HEK293 (cell line): ENCODE data around the gene PSMD9.

Experiments
- CTCF ChIA-PET: fragments of 350-600 bp; formaldehyde crosslinking; extraction: SDS; loops from one replicate; lab custom pipeline; 2021; ENCODE audit warnings: antibody characterized with exemption; lab: Yijun Ruan, JAX
- POLR2A ChIA-PET: fragments of 300-600 bp; formaldehyde crosslinking; extraction: SDS; loops from one replicate; lab custom pipeline; 2020; ENCODE audit warnings: antibody characterized with exemption, inconsistent platforms; lab: Yijun Ruan, JAX
- H3K27ac ChIP-seq: fragments of 200-500 bp; sonication (Bioruptor generic); 2 replicates; pipeline ENCODE4 v1.5.1; 2014; ENCODE audit warnings: low read depth, low read length, control low read depth, inconsistent platforms; ENCODE audit errors: extremely low read depth
- H3K36me3 ChIP-seq, 2 experiments: fragments of 200-500 bp in 1 of 2; sonication (Bioruptor generic) in 1 of 2; 1 replicate in 1 of 2; 2 replicates in 1 of 2; pipeline ENCODE4 v1.5.1; 2014 to 2017; ENCODE audit warnings: inconsistent platforms in 2 of 2, low read length in 2 of 2; ENCODE audit not compliant: control insufficient read depth in 2 of 2, insufficient read depth in 1 of 2
- H3K4me1 ChIP-seq: fragments of 200-500 bp; sonication (Bioruptor generic); 2 replicates; pipeline ENCODE4 v1.5.1; 2014; ENCODE audit warnings: mild to moderate bottlenecking, low read length, inconsistent platforms; ENCODE audit not compliant: control insufficient read depth, insufficient read depth
- H3K4me3 ChIP-seq: 2 replicates; pipeline ENCODE4 v1.5.1; 2011; ENCODE audit warnings: low read depth, mild to moderate bottlenecking, control low read depth, low read length, moderate library complexity
- H3K9me3 ChIP-seq: fragments of 200-500 bp; sonication (Bioruptor generic); 2 replicates; pipeline ENCODE4 v1.5.1; 2014; ENCODE audit warnings: low read depth, low read length, inconsistent platforms; ENCODE audit not compliant: control insufficient read depth, insufficient read depth
- GLIS1 ChIP-seq: fragments of 450-650 bp; formaldehyde crosslinking; IDR thresholded peaks from 2 replicates; pipeline ENCODE4 v1.5.1; 2016; ENCODE audit warnings: missing biosample characterization, missing genetic modification characterization
- KLF1 ChIP-seq: fragments of 450-650 bp; formaldehyde crosslinking; IDR thresholded peaks from 2 replicates; pipeline ENCODE4 v1.5.1; 2016; ENCODE audit warnings: missing biosample characterization, missing genetic modification characterization
- KLF8 ChIP-seq: fragments of 450-650 bp; formaldehyde crosslinking; IDR thresholded peaks from 2 replicates; pipeline ENCODE4 v1.5.1; 2016; ENCODE audit warnings: missing biosample characterization, missing genetic modification characterization
- SCRT1 ChIP-seq: fragments of 450-650 bp; formaldehyde crosslinking; IDR thresholded peaks from 2 replicates; pipeline ENCODE4 v1.5.1; 2016; ENCODE audit warnings: missing biosample characterization, missing genetic modification characterization, borderline replicate concordance
- ZFHX2 ChIP-seq: fragments of 450-650 bp; formaldehyde crosslinking; conservative IDR thresholded peaks from 2 replicates; pipeline ENCODE4 v1.5.1; 2016; ENCODE audit warnings: missing biosample characterization, missing genetic modification characterization
- ZNF140 ChIP-seq: fragments of 450-650 bp; formaldehyde crosslinking; IDR thresholded peaks from 2 replicates; pipeline ENCODE4 v1.5.1; 2016; ENCODE audit warnings: missing biosample characterization, missing genetic modification characterization
- ZNF202 ChIP-seq: fragments of 450-650 bp; formaldehyde crosslinking; IDR thresholded peaks from 2 replicates; pipeline ENCODE4 v1.5.1; 2016; ENCODE audit warnings: missing biosample characterization, missing genetic modification characterization, borderline replicate concordance
- ZNF23 ChIP-seq: fragments of 450-650 bp; formaldehyde crosslinking; IDR thresholded peaks from 2 replicates; pipeline ENCODE4 v1.5.1; 2016; ENCODE audit warnings: missing biosample characterization, missing genetic modification characterization, borderline replicate concordance
- ZNF510 ChIP-seq: fragments of 450-650 bp; formaldehyde crosslinking; IDR thresholded peaks from 2 replicates; pipeline ENCODE4 v1.5.1; 2018; ENCODE audit warnings: mild to moderate bottlenecking, missing genetic modification characterization, missing biosample characterization; ENCODE audit not compliant: insufficient replicate concordance
- ZNF521 ChIP-seq: fragments of 450-650 bp; formaldehyde crosslinking; IDR thresholded peaks from 2 replicates; pipeline ENCODE4 v1.5.1; 2017; ENCODE audit warnings: missing biosample characterization, mild to moderate bottlenecking, missing genetic modification characterization
- ZNF544 ChIP-seq: fragments of 450-650 bp; formaldehyde crosslinking; IDR thresholded peaks from 2 replicates; pipeline ENCODE4 v1.5.0; 2017; ENCODE audit warnings: missing biosample characterization, missing genetic modification characterization
- ZNF561 ChIP-seq: fragments of 450-650 bp; IDR thresholded peaks from 2 replicates; pipeline ENCODE4 v1.5.1; 2018; ENCODE audit warnings: missing biosample characterization, missing genetic modification characterization, borderline replicate concordance
- ZNF571 ChIP-seq: fragments of 450-650 bp; formaldehyde crosslinking; IDR thresholded peaks from 2 replicates; pipeline ENCODE4 v1.5.0; 2017; ENCODE audit warnings: missing biosample characterization, missing genetic modification characterization
- ZNF670 ChIP-seq: fragments of 450-650 bp; formaldehyde crosslinking; IDR thresholded peaks from 2 replicates; pipeline ENCODE4 v1.5.1; 2016; ENCODE audit warnings: missing biosample characterization, missing genetic modification characterization, low read depth
- ZNF777 ChIP-seq: fragments of 450-650 bp; formaldehyde crosslinking; IDR thresholded peaks from 2 replicates; pipeline ENCODE4 v1.5.1; 2017; ENCODE audit warnings: missing biosample characterization, missing genetic modification characterization, borderline replicate concordance
- TF ChIP-seq, protein P1 (sequence below): fragments of 450-650 bp; formaldehyde crosslinking; IDR thresholded peaks from 2 replicates; pipeline ENCODE4 v1.5.1; 2016; ENCODE audit warnings: missing biosample characterization, missing genetic modification characterization

PSMD9 gene

DNA sequence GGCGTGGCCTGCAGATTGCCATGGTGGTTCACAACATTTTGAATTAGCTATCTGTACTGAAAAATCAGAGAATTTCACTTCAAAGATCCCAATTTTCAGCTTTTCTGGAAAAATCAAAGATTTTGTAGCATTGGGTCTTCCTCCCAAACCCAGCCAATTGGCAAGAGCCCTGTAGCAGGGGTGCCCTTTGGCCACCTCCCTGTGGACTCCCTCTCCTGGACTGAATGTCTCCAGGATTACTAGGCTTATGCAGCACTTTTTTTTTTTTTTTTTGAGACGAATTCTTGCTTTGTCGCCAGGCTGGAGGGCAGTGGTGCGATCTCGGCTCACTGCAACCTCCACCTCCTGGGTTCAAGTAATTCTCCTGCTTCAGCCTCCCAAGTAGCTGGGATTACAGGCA is 9.7 kb downstream of the PSMD9 start:
- H3K4me1 ChIP-seq = peaks cover 5% of the 10 kb centered on the region; the same call in 1 of the 2 replicates
- ChIA-PET CTCF (interaction anchor here (0.8 to 2.1 kb wide), 3 partner anchors 10 to 104 kb away, joined by 3 to 6 read pairs (median 3); partner anchors contain the start of genes PSMD9 and RHOF), POLR2A (interaction anchor here (0.7 kb wide), 1 partner anchor 138 kb away, joined by 5 read pairs; no protein-coding TSS in a partner anchor)
- H3K4me3 ChIP-seq = no peak overlapping the region
- TF ChIP-seq ZNF510 (tag by site-specific recombination) (no peak), ZNF777 (no peak), ZNF202 (tag by site-specific recombination) (no peak), ZFHX2 (tag by site-specific recombination) (no peak)
- no peaks in the 10 kb centered on the region for H3K9me3 ChIP-seq
- no peak overlapping the region for H3K27ac ChIP-seq
- peaks cover 40 to 70% of the 10 kb centered on the region in 2 experiments for H3K36me3 ChIP-seq

- Histone ChIP-seq H3K27ac (no peak overlapping the region), H3K4me3 (no peak overlapping the region), H3K4me1 (no peaks in the 10 kb centered on the region), H3K36me3 (peaks cover 48 to 77% of the 10 kb centered on the region in 2 experiments), H3K9me3 (no peaks in the 10 kb centered on the region)
- CTCF ChIA-PET = interaction anchor here (1.1 kb wide), 1 partner anchor 105 kb away, joined by 3 read pairs; no protein-coding TSS in a partner anchor
- POLR2A ChIA-PET = no interaction called here
- TF ChIP-seq KLF8 (tag by site-specific recombination) = no peak
- no peak for TF ChIP-seq ZNF670 (tag by site-specific recombination)
- TF ChIP-seq ZNF521 (tag by site-specific recombination) = no peak
- no peak for TF ChIP-seq ZNF571 (tag by site-specific recombination)
- TF ChIP-seq ZNF544 = no peak
- TF ChIP-seq, protein P1, sequence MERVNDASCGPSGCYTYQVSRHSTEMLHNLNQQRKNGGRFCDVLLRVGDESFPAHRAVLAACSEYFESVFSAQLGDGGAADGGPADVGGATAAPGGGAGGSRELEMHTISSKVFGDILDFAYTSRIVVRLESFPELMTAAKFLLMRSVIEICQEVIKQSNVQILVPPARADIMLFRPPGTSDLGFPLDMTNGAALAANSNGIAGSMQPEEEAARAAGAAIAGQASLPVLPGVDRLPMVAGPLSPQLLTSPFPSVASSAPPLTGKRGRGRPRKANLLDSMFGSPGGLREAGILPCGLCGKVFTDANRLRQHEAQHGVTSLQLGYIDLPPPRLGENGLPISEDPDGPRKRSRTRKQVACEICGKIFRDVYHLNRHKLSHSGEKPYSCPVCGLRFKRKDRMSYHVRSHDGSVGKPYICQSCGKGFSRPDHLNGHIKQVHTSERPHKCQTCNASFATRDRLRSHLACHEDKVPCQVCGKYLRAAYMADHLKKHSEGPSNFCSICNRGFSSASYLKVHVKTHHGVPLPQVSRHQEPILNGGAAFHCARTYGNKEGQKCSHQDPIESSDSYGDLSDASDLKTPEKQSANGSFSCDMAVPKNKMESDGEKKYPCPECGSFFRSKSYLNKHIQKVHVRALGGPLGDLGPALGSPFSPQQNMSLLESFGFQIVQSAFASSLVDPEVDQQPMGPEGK (tag by site-specific recombination) = no peak
- TF ChIP-seq ZNF561 = no peak
- TF ChIP-seq SCRT1 = no peak
Measured at GRCh38 chr12:121899590-121899989, 11.0 kb downstream of the PSMD9 start.

- POLR2A ChIA-PET = no interaction called here
- Histone ChIP-seq H3K4me3 (no peak overlapping the region), H3K27ac (no peak overlapping the region), H3K9me3 (no peaks in the 10 kb centered on the region), H3K4me1 (no peaks in the 10 kb centered on the region), H3K36me3 (peaks cover 33 to 69% of the 10 kb centered on the region in 2 experiments; a peak in 2 of 3 replicates)
- CTCF ChIA-PET = interaction anchor here (1.0 kb wide), 1 partner anchor 91 kb away, joined by 7 read pairs; no protein-coding TSS in a partner anchor
- TF ChIP-seq ZNF23 (tag by site-specific recombination) (no peak), KLF1 (peak; percentile 50)
Measured at GRCh38 chr12:121903202-121903601, 14.6 kb downstream of the PSMD9 start.

DNA sequence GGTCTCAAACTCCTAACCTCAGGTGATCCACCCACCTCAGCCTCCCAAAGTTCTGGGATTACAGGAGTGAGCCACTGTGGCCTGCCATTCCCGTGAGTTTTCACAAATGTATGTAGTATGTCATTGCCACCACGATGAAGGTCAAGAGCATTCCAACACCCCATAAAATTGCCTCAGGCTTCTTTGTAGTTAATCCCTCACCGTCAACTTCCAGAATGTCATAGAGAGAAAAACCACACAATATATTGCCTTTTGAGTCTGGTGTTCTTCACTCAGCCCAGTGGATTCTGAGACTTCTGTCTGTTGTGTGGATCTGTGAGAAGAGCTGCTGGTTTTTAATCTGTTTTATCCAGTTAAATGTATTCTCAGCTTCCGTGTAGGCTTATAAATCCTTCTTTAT is 17.2 kb downstream of the PSMD9 start:
- ChIA-PET CTCF (no interaction called here), POLR2A (no interaction called here)
- H3K4me3 ChIP-seq = no peak overlapping the region
- TF ChIP-seq GLIS1 (tag by site-specific recombination) (peak; percentile 34; the same call in 1 of the 2 replicates), ZNF140 (tag by site-specific recombination) (no peak)
- no peak overlapping the region for H3K27ac ChIP-seq
- H3K36me3 ChIP-seq = peaks cover 30 to 72% of the 10 kb centered on the region in 2 experiments; a peak in 2 of 3 replicates
- no peaks in the 10 kb centered on the region for H3K4me1 ChIP-seq
- no peaks in the 10 kb centered on the region for H3K9me3 ChIP-seq
